Colonic mucosa (tissue), 4 donors: Measurements from ENCODE around the gene FBXO33. TPM values are rescaled to one million over a fixed set of nuclear protein-coding genes. Genes with fewer than 3 reads are reported as not detected.
A peak's percentile ranks its signal among the peaks of the same experiment; 100 is the strongest.

Experiments
- DNase-seq: peaks from one replicate; pipeline ENCODE4 v3.0.0-alpha.2; 2020
- H3K27ac ChIP-seq: fragments of 200-600 bp; one replicate; pipeline ENCODE4 v1.8.0; 2021
- H3K27me3 ChIP-seq: fragments of 200-600 bp; one replicate; pipeline ENCODE4 v1.8.0; 2021
- H3K36me3 ChIP-seq: fragments of 200-600 bp; one replicate; pipeline ENCODE4 v1.8.0; 2021
- H3K4me1 ChIP-seq: fragments of 200-600 bp; one replicate; pipeline ENCODE4 v1.8.0; 2021; ENCODE audit warnings: mild to moderate bottlenecking
- H3K4me3 ChIP-seq: fragments of 200-600 bp; one replicate; pipeline ENCODE4 v1.8.0; 2021
- H3K9ac ChIP-seq, 2 donors: one replicate each; pipeline ENCODE4 v1.7.0; 2013; ENCODE audit warnings: control low read depth in 2 of 2, low read depth in 2 of 2, low read length in 2 of 2
- H3K9me3 ChIP-seq: fragments of 200-600 bp; one replicate; pipeline ENCODE4 v1.8.0; 2021
- intact Hi-C: fragments of 100-400 bp; cut with DNase I; formaldehyde crosslinking; loops from one replicate; pipeline ENCODE4 v1.14.1; 2022
- total RNA-seq, 2 donors: library from RNA; stranded (reverse); fragmentation: NEBNext Ultra II Directional in 1 of 2; extraction: Animal tissue kit (Norgen Biotek cat#: 25700) in 1 of 2; gene quantifications; one replicate each; pipeline ENCODE4 v1.2.1, GENCODE V29; 2021
- TF ChIP-seq, protein P1 (sequence below): fragments of 200-600 bp; IDR thresholded peaks from one replicate; pipeline ENCODE4 v1.8.0; 2022; ENCODE audit warnings: antibody characterized with exemption, mild to moderate bottlenecking
- donor health status: healthy.
- donor health status: DM: no; HTN: no; CAD: no.
- donor health status: DM: no; HTN: no; CAD: no.

Gene FBXO33
- total RNA-seq, 2 donors from 2014 or later: 10.6 to 11.1 TPM

DNA sequence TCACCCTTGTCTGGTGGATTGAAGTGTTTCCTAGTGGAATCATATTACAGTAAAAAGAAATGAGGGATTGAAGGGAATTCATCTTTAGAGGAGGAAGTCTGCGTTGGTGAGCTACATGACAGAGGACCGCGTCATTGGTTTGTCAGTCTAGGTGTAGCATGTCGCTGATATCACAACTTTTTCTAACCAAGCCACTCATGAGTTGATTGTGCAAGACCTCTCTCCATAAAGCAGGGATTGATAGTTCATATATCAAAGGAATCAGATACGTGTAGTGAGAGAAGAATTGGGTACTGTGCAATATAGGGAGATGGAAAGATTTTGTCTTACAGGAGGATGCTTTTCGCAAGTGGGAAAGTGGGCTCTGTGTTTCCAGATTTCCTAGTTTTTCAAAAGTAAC, 3.0 kb upstream of the FBXO33 start:
- TF ChIP-seq, protein P1, sequence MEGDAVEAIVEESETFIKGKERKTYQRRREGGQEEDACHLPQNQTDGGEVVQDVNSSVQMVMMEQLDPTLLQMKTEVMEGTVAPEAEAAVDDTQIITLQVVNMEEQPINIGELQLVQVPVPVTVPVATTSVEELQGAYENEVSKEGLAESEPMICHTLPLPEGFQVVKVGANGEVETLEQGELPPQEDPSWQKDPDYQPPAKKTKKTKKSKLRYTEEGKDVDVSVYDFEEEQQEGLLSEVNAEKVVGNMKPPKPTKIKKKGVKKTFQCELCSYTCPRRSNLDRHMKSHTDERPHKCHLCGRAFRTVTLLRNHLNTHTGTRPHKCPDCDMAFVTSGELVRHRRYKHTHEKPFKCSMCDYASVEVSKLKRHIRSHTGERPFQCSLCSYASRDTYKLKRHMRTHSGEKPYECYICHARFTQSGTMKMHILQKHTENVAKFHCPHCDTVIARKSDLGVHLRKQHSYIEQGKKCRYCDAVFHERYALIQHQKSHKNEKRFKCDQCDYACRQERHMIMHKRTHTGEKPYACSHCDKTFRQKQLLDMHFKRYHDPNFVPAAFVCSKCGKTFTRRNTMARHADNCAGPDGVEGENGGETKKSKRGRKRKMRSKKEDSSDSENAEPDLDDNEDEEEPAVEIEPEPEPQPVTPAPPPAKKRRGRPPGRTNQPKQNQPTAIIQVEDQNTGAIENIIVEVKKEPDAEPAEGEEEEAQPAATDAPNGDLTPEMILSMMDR: no peak
- no peak overlapping the region for H3K4me3 ChIP-seq
- no peaks in the 10 kb centered on the region for H3K9me3 ChIP-seq
- H3K36me3 ChIP-seq: no peaks in the 10 kb centered on the region
- intact Hi-C loops: no loop called here
- no peaks in the 10 kb centered on the region for H3K27me3 ChIP-seq
- no peaks in the 10 kb centered on the region for H3K4me1 ChIP-seq
- no peak overlapping the region for H3K9ac ChIP-seq
- no peak overlapping the region for H3K27ac ChIP-seq
- no peak for DNase-seq

DNA sequence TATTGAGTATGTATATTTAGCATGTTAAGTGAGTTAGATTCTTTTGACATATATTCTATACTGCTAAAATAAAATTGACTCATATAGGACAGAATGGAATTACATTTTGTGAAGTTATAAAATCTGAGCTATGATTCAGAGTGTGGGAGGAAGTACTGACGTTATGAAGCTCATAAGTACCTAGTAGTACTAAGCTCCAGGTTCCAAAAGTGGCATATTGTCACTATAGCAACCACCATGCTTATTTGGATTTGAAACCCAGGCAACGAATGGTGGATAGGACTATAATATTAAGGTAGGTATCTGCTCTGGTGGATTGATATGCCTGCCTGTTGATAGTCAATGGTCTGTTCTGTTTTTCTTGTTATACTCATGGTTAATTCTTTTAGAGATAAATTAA, 2.2 kb upstream of the FBXO33 start:
- no peak for DNase-seq
- no peak overlapping the region for H3K4me3 ChIP-seq
- no peaks in the 10 kb centered on the region for H3K4me1 ChIP-seq
- H3K9me3 ChIP-seq: no peaks in the 10 kb centered on the region
- no peaks in the 10 kb centered on the region for H3K36me3 ChIP-seq
- intact Hi-C loops: loop anchor here (5.0 kb wide), 2 partner anchors 167 to 267 kb away; no protein-coding TSS in a partner anchor
- TF ChIP-seq, protein P1: no peak
- no peak overlapping the region for H3K27ac ChIP-seq
- no peaks in the 10 kb centered on the region for H3K27me3 ChIP-seq
- H3K9ac ChIP-seq: no peak overlapping the region

DNA sequence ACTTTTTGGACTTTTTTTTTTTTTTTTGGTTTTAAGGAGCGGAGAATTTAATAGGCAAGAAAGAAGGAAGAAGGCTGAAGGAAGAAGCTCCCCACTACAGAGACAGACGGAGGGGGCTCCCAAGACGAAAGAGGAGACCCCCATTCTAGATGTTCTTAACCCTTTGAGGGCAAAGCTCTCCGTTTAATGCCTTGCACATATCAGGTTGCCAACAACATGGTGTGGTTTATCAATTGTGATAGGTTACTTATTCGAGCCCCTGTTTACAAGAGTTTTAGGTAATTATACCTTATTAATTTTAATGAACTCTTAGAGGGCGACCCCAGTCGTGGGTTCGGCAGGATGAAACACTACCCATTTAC, 1.2 kb upstream of the FBXO33 start:
- no peak for DNase-seq
- intact Hi-C loops: loop anchor here (5.0 kb wide), 2 partner anchors 166 to 266 kb away; no protein-coding TSS in a partner anchor

DNA sequence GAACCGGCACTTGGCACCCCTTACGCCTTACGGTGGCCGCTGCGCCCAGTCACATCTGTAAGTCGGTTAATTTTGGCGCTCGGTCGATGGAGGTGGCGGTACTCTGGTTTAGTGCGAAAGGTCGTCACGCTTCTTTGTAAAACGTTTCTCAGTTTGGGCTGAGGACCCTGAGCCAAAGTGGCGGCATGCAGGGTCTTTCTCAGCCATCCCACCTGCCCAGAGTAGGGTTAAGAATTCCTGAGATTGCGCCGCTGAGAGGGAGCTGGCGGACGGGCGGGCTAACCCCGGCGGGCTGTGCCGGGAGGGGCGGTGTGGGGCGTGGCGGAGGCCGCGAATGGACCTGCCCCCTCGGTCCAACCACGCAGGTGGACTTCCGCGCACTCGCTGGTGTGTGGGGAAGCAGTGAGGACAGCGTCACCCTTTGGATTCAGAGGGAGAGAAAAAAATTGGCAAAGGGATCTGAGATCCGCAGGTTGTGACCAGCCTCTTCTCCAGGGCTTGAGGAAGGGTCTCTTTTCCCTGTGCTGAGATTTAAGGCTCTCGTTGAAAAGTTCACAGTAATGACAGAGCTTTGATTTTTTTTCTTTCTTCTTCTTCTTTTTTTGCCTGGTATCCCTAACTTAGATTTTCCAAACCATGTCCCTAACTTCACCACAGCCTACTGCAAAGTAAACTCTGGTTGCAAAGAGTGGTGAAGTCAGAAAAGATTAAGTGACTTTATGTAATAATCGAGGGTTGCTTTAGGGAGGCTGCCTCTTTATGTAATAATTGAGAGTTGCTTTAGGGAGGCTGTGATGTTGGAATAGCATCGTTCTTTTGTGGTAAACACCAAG, 602 bp upstream of the FBXO33 start:
- intact Hi-C loops: loop anchor here (5.0 kb wide), 2 partner anchors 166 to 266 kb away; no protein-coding TSS in a partner anchor
- H3K4me1 ChIP-seq: no peaks in the 10 kb centered on the region
- TF ChIP-seq, protein P1: no peak

More for the DNA sequence above, 1.2 kb upstream of the FBXO33 start:
- H3K4me3 ChIP-seq: peak overlapping the region; percentile 96
- no peaks in the 10 kb centered on the region for H3K36me3 ChIP-seq
- TF ChIP-seq, protein P1: no peak
- H3K9me3 ChIP-seq: no peaks in the 10 kb centered on the region
- no peaks in the 10 kb centered on the region for H3K27me3 ChIP-seq
- H3K27ac ChIP-seq: peak overlapping the region; percentile 96
- H3K9ac ChIP-seq: peak overlapping the region; percentile 81 to 87
- no peaks in the 10 kb centered on the region for H3K4me1 ChIP-seq

DNA sequence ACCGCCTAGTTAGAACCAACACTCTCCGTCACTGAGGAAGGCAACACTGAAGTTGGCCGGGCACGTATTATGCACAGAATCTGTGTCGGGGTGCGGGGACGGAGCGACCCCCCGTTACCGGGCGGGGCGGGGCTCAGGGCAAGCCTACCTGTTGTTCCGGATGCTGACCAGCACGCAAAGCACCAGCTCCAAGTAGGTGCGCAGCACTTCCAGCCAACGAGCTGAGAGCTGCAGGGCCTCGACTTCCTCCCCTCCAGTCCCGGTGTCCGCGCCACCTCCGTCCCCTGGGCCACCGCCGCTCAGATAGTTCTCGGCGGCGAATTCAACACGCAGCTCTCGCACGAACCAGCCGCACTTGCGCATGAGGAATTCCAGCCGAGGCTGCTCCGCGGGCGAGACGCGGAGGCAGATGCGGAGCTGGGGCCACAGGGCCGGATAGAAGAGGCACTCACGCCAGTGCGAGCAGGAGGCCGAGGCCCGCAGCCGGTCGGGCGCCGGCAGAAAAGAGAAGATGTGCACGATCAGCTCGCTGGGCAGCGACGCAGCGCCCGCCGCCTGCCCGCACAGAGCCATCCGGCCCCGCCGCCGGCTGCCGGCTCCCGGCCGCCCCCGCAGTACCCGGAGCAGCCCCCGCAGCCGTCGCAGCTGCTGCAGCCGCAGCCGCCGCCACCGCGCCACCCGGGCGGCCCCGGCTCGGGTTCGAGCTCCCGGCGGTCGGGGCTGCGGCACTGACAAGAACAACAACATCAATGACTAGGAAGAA, 636 bp downstream of the FBXO33 start:
- Histone ChIP-seq H3K4me3 (peak overlapping the region; percentile 96), H3K9me3 (no peaks in the 10 kb centered on the region), H3K36me3 (no peaks in the 10 kb centered on the region), H3K27ac (peak overlapping the region; percentile 96), H3K9ac (peak overlapping the region; percentile 88 to 93), H3K27me3 (no peaks in the 10 kb centered on the region), H3K4me1 (no peaks in the 10 kb centered on the region)
- peak; percentile 55 for DNase-seq
- TF ChIP-seq, protein P1: no peak
- intact Hi-C loops: loop anchor here (5.0 kb wide), 2 partner anchors 164 to 264 kb away; no protein-coding TSS in a partner anchor

More for the DNA sequence above, 602 bp upstream of the FBXO33 start:
- H3K27me3 ChIP-seq: no peaks in the 10 kb centered on the region
- H3K27ac ChIP-seq: peak overlapping the region; percentile 96
- peak overlapping the region; percentile 96 for H3K4me3 ChIP-seq
- no peaks in the 10 kb centered on the region for H3K9me3 ChIP-seq
- H3K36me3 ChIP-seq: no peaks in the 10 kb centered on the region
- peak; percentile 93 for DNase-seq
- H3K9ac ChIP-seq: peak overlapping the region; percentile 81 to 87
